ENCODE measurements around the gene PLXNC1. TPM values are rescaled to one million over a fixed set of nuclear protein-coding genes. Genes with fewer than 3 reads are reported as not detected.

Gene PLXNC1
- total and polyA plus RNA-seq, 2 of the 8 experiments (the other 6 are each of a cell fraction or from before 2014, with no cell fraction given): 0.83 to 2.0 TPM

- H3K4me2 ChIP-seq (ENCODE audit: insufficient read depth in 1 of 2, low read depth in 2 of 2, low read length in 2 of 2): no peak overlapping the region
- TF ChIP-seq JUND (IDR thresholded peaks at IDR 0.05; ENCODE audit: low read length) (no peak), MAFK (IDR thresholded peaks at IDR 0.05; ENCODE audit: low read depth, low read length) (no peak), ATF3 (IDR thresholded peaks at IDR 0.05; ENCODE audit: insufficient read depth, low read depth, low read length) (no peak), POLR2A (IDR thresholded peaks at IDR 0.05; ENCODE audit: control extremely low read depth in 1 of 2, low read depth in 2 of 2, low read length in 2 of 2) (no peak), SP2 (IDR thresholded peaks at IDR 0.05; ENCODE audit: low read length) (no peak), RFX5 (IDR thresholded peaks at IDR 0.05; ENCODE audit: borderline replicate concordance, low read depth, low read length) (no peak), USF2 (IDR thresholded peaks at IDR 0.05; ENCODE audit: low read length) (no peak), SIN3A (conservative IDR thresholded peaks at IDR 0.05 in 1 of 2, IDR thresholded peaks at IDR 0.05 in 1 of 2; ENCODE audit: low read depth in 1 of 2, low read length in 2 of 2) (no peak), POU5F1 (IDR thresholded peaks at IDR 0.05; ENCODE audit: low read depth, low read length) (no peak), RXRA (IDR thresholded peaks at IDR 0.05; ENCODE audit: insufficient read depth, low read depth, low read length) (no peak), EZH2 (IDR thresholded peaks at IDR 0.05; ENCODE audit: low read depth, low read length, severe bottlenecking) (no peak), ASH2L (IDR thresholded peaks at IDR 0.05; ENCODE audit: low read length) (no peak)
Measured at GRCh38 chr12:94173660-94174265, 25.4 kb downstream of the PLXNC1 start.

More at GRCh38 chr12:94173660-94174265, 25.4 kb downstream of the PLXNC1 start:
- no peak overlapping the region for H4K91ac ChIP-seq (replicated peaks; ENCODE audit: insufficient read length, low read length)
- H2BK120ac ChIP-seq (replicated peaks; ENCODE audit: low read depth, low read length): no peak overlapping the region
- no peak overlapping the region for H3K23ac ChIP-seq (ENCODE audit: insufficient read length)
- H3K18ac ChIP-seq (ENCODE audit: extremely low read depth, low read length): no peak overlapping the region
- H3K27me3 ChIP-seq (replicated peaks in 1 of 4; ENCODE audit: control insufficient read depth in 3 of 4, extremely low read depth in 1 of 4, insufficient read depth in 3 of 4, low read length in 3 of 4): peaks cover 50 to 75% (median 68%) of the 10 kb centered on the region in 4 experiments
- H2BK20ac ChIP-seq (ENCODE audit: low read length): no peak overlapping the region
- no peak overlapping the region for H2BK12ac ChIP-seq (ENCODE audit: low read depth, low read length)
- no peaks in the 10 kb centered on the region for H3K23me2 ChIP-seq (ENCODE audit: low read depth, low read length)
- peaks cover 0 to 4% (median 1%) of the 10 kb centered on the region in 4 experiments; a peak in 2 of 7 replicates for H3K4me1 ChIP-seq (replicated peaks in 1 of 4; ENCODE audit: control insufficient read depth in 3 of 4, insufficient read depth in 4 of 4, low read length in 3 of 4)
- H2BK5ac ChIP-seq (ENCODE audit: low read depth, low read length): no peak overlapping the region
- H3K36me3 ChIP-seq (ENCODE audit: control insufficient read depth in 2 of 4, insufficient read depth in 4 of 4, low read length in 3 of 4): no peaks in the 10 kb centered on the region
- H3K9me3 ChIP-seq (ENCODE audit: insufficient read depth in 2 of 2, low read depth in 1 of 2, low read length in 1 of 2): peaks cover 3 to 6% of the 10 kb centered on the region in 2 experiments; a peak in 1 of 4 replicates
- no peak overlapping the region for H4K8ac ChIP-seq (ENCODE audit: extremely low read depth, insufficient read depth, low read length)
- no peak overlapping the region for H2AK5ac ChIP-seq (ENCODE audit: low read depth, low read length)
- POLR2A ChIA-PET (ENCODE audit: partially characterized antibody): no interaction called here
- no peaks in the 10 kb centered on the region for H3K79me2 ChIP-seq (ENCODE audit: control insufficient read depth in 1 of 2, insufficient read depth in 2 of 2, low read length in 2 of 2)
- no peak overlapping the region for H3K56ac ChIP-seq (replicated peaks; ENCODE audit: insufficient read length, low read depth, low read length)
- no peak overlapping the region for H3K27ac ChIP-seq (ENCODE audit: low read depth, low read length)
- no peak for FAIRE-seq
- no peak overlapping the region for H3K4me3 ChIP-seq (ENCODE audit: extremely low read depth in 1 of 4, insufficient read depth in 2 of 4, low read depth in 3 of 4, low read length in 4 of 4)
- H4K5ac ChIP-seq (ENCODE audit: insufficient read length, low read depth, low read length): no peak overlapping the region
- no peak overlapping the region for H3K14ac ChIP-seq (ENCODE audit: insufficient read length)
- CTCF ChIA-PET (ENCODE audit: partially characterized antibody): interaction anchor here (0.8 to 2.2 kb wide), 14 partner anchors 9 to 342 kb away, joined by 3 to 7 read pairs (median 3); no protein-coding TSS in a partner anchor
- 90% methylated on average over 7 of the region's 7 CpGs; no CpG with 5 or more reads in 1 of the 2 experiments for WGBS, 2 experiments (ENCODE audit: extremely low coverage in 1 of 2, insufficient coverage in 1 of 2, insufficient read length in 1 of 2, insufficient replicate concordance in 2 of 2, low coverage in 1 of 2, low lambda C conversion rate in 2 of 2, missing lambda C conversion rate in 1 of 2)
- DNase-seq (ENCODE audit: low read depth in 1 of 2, low spot score in 2 of 2): no peak
- no peak overlapping the region for H3K9ac ChIP-seq (replicated peaks in 1 of 4; ENCODE audit: extremely low read depth in 1 of 4, low read depth in 3 of 4, low read length in 3 of 4)
- peaks cover 2 to 5% of the 10 kb centered on the region in 2 experiments for H4K20me1 ChIP-seq (replicated peaks in 1 of 2; ENCODE audit: control insufficient read depth in 1 of 2, insufficient read depth in 2 of 2, low read length in 2 of 2)
- no peak overlapping the region for H3K4ac ChIP-seq (replicated peaks; ENCODE audit: insufficient read length, low read depth, low read length)
- no peaks in the 10 kb centered on the region for H3K79me1 ChIP-seq (ENCODE audit: low read depth, low read length)
- no peak overlapping the region for H2AFZ ChIP-seq (ENCODE audit: low read length)
- H2BK15ac ChIP-seq (ENCODE audit: low read length): no peak overlapping the region
